GM12875 (cell line): Measurements from ENCODE around the gene METTL17.

Experiments
- H3K4me3 ChIP-seq: one replicate; pipeline ENCODE4 v1.5.1; 2011; ENCODE audit warnings: low read depth, low read length, control low read depth
- CTCF ChIP-seq: IDR thresholded peaks from 2 replicates; pipeline ENCODE4 v1.5.1; 2011; ENCODE audit warnings: low read depth, mild to moderate bottlenecking, control low read depth, inconsistent platforms, low read length, moderate library complexity, borderline replicate concordance; ENCODE audit not compliant: insufficient read depth

METTL17 gene

GRCh38 chr14:21041676-21042433 is 52.1 kb downstream of the METTL17 start, which contains the start of gene RNASE7:
Gene RNASE7, plus strand, starts transcription at chr14:21042362. Its CDS starts 631 bp downstream, at chr14:21042993.
- no peak for TF ChIP-seq CTCF
- no peak within 1 kb of the TSS for H3K4me3 ChIP-seq

- no peak overlapping the region for H3K4me3 ChIP-seq
- no peak for TF ChIP-seq CTCF
These were observed 53.1 kb downstream of the METTL17 start for GRCh38 chr14:21042918-21043317.

- no peak for TF ChIP-seq CTCF
- H3K4me3 ChIP-seq = no peak overlapping the region
These were observed 53.7 kb downstream of the METTL17 start for GRCh38 chr14:21043387-21043973.

- no peak overlapping the region for H3K4me3 ChIP-seq
- TF ChIP-seq CTCF = no peak
These were observed 54.3 kb downstream of the METTL17 start for GRCh38 chr14:21043974-21044618.
